Measurements from ENCODE around the gene ALG12.

DNA sequence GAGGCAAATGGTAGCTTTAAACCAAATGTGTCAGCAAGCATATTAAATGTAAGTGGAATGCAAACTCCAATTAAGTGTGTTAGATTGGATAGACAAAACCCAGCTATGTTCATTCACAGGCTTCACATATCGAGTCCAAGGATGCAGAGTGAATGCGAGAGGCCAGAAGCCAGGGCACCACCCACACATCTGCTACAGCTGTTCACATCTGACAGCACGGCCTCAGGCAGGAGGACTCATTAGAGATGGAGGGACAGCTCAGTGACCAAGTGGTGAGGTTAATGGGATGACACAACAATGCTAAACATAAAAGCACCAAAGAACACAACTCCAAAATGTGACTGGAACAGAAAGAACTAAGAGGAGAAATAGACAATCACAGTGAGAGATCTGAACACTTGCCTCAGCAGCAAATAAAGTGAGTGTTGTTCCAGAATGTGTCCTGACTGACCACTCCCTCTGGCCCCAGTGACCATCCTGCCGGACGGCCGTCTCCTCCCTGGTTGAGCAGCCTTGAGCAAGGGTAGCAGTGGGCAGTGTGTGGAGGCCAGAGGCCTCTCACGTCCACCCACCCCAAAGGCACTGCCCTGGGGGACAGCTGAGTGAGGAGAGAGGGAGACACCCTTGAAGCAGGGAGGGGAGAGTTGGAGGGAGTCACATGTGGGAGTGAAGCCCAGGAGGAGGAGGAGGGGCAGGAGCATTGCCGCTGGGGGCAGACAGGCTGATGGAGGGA, 23.8 kb downstream of the ALG12 start:
- TF ChIP-seq, protein P1, sequence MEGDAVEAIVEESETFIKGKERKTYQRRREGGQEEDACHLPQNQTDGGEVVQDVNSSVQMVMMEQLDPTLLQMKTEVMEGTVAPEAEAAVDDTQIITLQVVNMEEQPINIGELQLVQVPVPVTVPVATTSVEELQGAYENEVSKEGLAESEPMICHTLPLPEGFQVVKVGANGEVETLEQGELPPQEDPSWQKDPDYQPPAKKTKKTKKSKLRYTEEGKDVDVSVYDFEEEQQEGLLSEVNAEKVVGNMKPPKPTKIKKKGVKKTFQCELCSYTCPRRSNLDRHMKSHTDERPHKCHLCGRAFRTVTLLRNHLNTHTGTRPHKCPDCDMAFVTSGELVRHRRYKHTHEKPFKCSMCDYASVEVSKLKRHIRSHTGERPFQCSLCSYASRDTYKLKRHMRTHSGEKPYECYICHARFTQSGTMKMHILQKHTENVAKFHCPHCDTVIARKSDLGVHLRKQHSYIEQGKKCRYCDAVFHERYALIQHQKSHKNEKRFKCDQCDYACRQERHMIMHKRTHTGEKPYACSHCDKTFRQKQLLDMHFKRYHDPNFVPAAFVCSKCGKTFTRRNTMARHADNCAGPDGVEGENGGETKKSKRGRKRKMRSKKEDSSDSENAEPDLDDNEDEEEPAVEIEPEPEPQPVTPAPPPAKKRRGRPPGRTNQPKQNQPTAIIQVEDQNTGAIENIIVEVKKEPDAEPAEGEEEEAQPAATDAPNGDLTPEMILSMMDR (IDR thresholded peaks at IDR 0.05 in 2 of 3, conservative IDR thresholded peaks at IDR 0.05 in 1 of 3; ENCODE audit: borderline replicate concordance in 1 of 3, insufficient read depth in 1 of 3, low read depth in 2 of 3, low read length in 2 of 3): no peak
- TF ChIP-seq, protein P2, sequence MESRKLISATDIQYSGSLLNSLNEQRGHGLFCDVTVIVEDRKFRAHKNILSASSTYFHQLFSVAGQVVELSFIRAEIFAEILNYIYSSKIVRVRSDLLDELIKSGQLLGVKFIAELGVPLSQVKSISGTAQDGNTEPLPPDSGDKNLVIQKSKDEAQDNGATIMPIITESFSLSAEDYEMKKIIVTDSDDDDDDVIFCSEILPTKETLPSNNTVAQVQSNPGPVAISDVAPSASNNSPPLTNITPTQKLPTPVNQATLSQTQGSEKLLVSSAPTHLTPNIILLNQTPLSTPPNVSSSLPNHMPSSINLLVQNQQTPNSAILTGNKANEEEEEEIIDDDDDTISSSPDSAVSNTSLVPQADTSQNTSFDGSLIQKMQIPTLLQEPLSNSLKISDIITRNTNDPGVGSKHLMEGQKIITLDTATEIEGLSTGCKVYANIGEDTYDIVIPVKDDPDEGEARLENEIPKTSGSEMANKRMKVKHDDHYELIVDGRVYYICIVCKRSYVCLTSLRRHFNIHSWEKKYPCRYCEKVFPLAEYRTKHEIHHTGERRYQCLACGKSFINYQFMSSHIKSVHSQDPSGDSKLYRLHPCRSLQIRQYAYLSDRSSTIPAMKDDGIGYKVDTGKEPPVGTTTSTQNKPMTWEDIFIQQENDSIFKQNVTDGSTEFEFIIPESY (IDR thresholded peaks at IDR 0.05; ENCODE audit: extremely low read depth, insufficient replicate concordance, low read length): no peak
- TF ChIP-seq CEBPB (IDR thresholded peaks at IDR 0.05; ENCODE audit: low read depth) (no peak), EZH2 (IDR thresholded peaks at IDR 0.05) (no peak), POLR2AphosphoS5 (IDR thresholded peaks at IDR 0.05; ENCODE audit: low read depth, low read length) (no peak), EGR1 (IDR thresholded peaks at IDR 0.05; ENCODE audit: low read depth) (no peak), ZFX (IDR thresholded peaks at IDR 0.05) (no peak), JUND (IDR thresholded peaks at IDR 0.05) (no peak), POLR2A (IDR thresholded peaks at IDR 0.05; ENCODE audit: borderline replicate concordance, extremely low read depth, insufficient read depth, insufficient read length) (no peak), SP1 (IDR thresholded peaks at IDR 0.05; ENCODE audit: low read depth) (no peak)
